ENCODE results near the gene LARGE1. TPM values are rescaled to one million over a fixed set of nuclear protein-coding genes. Genes with fewer than 3 reads are reported as not detected.

The LARGE1 gene
- total RNA-seq, 1 donor from 2014 or later: 29.5 TPM

DNA sequence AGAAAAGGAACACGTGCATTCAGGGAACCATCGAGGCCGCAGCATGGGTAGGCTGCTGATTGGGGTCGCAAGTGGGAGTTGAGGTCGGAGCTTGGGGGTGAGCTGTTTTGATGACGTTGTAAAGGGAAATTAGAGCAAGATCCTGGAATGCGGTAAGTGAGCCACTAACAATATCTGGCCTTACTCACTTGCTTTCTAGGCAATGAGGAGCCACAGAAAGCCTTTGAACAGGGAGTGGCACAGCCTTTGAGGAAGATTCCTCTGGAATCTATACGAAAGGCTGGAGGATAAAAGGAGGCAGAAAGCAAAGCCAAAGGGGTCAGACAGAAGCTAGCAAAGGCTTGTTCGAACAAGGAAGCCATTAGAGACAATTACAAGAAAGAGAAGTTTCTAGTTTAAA is 197.5 kb downstream of the LARGE1 start:
- Histone ChIP-seq H3K4me1 (peaks cover 22% of the 10 kb centered on the region), H3K27me3 (no peaks in the 10 kb centered on the region), H3K27ac (no peak overlapping the region), H3K36me3 (no peaks in the 10 kb centered on the region), H3K4me3 (no peak overlapping the region), H3K9me3 (no peaks in the 10 kb centered on the region)
- no peak for DNase-seq (ENCODE audit: extremely low spot score in 2 of 2)
- intact Hi-C loops (cut with DNase I): no loop called here
- TF ChIP-seq POLR2AphosphoS5 (IDR thresholded peaks at IDR 0.05; ENCODE audit: insufficient read depth in 1 of 2, low read depth in 1 of 2) (no peak), POLR2A (IDR thresholded peaks at IDR 0.05) (no peak)
- TF ChIP-seq, protein P1, sequence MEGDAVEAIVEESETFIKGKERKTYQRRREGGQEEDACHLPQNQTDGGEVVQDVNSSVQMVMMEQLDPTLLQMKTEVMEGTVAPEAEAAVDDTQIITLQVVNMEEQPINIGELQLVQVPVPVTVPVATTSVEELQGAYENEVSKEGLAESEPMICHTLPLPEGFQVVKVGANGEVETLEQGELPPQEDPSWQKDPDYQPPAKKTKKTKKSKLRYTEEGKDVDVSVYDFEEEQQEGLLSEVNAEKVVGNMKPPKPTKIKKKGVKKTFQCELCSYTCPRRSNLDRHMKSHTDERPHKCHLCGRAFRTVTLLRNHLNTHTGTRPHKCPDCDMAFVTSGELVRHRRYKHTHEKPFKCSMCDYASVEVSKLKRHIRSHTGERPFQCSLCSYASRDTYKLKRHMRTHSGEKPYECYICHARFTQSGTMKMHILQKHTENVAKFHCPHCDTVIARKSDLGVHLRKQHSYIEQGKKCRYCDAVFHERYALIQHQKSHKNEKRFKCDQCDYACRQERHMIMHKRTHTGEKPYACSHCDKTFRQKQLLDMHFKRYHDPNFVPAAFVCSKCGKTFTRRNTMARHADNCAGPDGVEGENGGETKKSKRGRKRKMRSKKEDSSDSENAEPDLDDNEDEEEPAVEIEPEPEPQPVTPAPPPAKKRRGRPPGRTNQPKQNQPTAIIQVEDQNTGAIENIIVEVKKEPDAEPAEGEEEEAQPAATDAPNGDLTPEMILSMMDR (IDR thresholded peaks at IDR 0.05): no peak

DNA sequence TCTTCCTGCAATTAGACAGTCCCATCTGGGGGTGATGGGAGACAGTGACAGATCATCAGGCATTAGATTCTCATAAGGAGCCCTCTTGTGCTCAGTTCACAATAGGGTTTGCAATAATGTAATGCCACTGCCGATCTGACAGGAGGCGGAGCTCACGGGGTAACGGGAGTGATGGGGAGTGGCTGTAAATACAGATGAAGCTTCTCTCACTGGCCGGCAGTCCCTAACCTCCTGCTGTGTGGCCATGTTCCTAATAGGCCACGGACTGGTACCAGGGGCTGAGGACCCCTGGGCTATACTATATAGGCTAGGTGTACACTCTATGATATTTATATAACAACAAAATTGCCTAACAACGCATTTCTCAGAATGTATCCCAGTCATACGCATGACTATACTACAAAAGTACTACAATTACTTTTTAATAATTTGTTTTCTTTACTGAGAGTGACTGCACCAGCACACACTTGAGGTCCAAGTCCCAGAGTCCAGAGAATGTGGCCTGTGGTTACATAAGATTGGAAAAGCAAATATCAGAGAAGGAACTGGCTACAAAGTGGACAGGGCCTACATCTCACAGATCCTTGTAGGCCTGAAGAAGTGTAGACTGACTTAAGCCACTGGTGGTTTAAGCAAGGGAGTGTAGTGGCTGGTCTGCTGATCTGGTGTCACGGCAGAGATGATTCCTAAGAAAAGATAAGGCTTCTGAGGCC is 200.0 kb downstream of the LARGE1 start:
- peaks cover 4% of the 10 kb centered on the region for H3K4me1 ChIP-seq

DNA sequence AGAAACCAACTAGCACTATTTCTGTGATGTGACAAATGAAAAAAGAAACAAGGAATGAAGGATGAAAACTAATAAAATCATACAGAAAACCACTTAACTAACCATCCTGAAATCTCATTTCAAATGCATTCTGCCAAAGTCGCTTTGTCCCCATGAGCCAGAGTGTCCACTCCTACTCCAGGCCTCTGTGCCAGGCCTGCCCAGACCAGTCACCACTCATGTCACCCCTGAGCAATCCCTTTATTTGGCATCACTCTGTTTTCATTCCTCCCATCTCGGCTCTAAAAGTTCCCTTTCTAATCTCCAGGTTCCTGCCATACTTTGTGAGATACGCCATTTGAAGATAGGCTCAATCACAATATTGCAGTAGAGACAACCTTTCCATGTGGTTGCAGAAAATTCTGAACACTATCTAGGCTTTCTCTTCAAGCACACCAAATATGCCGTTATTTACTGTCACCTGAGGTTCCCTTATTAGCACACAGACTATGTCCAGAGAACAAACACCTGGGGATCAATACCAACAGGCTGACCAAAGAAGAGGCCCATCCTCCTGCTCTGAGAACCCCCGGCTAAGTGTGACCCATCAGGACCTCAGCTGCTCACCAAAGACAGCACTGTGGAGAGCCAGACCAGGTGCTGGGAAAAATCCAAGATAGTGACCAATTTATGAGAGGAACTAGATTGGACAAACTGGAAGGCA is 202.4 kb downstream of the LARGE1 start:
- Histone ChIP-seq H3K27me3 (no peaks in the 10 kb centered on the region), H3K4me3 (no peak overlapping the region), H3K9me3 (peaks cover 3% of the 10 kb centered on the region), H3K36me3 (no peaks in the 10 kb centered on the region), H3K27ac (no peak overlapping the region), H3K4me1 (peaks cover 1% of the 10 kb centered on the region)
- DNase-seq (ENCODE audit: extremely low spot score in 2 of 2): no peak
- TF ChIP-seq, protein P1 (IDR thresholded peaks at IDR 0.05): no peak
- no peak for TF ChIP-seq POLR2AphosphoS5 (IDR thresholded peaks at IDR 0.05; ENCODE audit: insufficient read depth in 1 of 2, low read depth in 1 of 2)
- no peak for TF ChIP-seq POLR2A (IDR thresholded peaks at IDR 0.05)
- intact Hi-C loops (cut with DNase I): no loop called here

More for the DNA sequence above, 200.0 kb downstream of the LARGE1 start:
- Histone ChIP-seq H3K9me3 (no peaks in the 10 kb centered on the region), H3K36me3 (no peaks in the 10 kb centered on the region), H3K27ac (no peak overlapping the region), H3K27me3 (no peaks in the 10 kb centered on the region), H3K4me3 (no peak overlapping the region)
- no peak for DNase-seq (ENCODE audit: extremely low spot score in 2 of 2)
- TF ChIP-seq, protein P1 (IDR thresholded peaks at IDR 0.05): no peak
- TF ChIP-seq POLR2AphosphoS5 (IDR thresholded peaks at IDR 0.05; ENCODE audit: insufficient read depth in 1 of 2, low read depth in 1 of 2): no peak
- TF ChIP-seq POLR2A (IDR thresholded peaks at IDR 0.05): no peak
- intact Hi-C loops (cut with DNase I): no loop called here

DNA sequence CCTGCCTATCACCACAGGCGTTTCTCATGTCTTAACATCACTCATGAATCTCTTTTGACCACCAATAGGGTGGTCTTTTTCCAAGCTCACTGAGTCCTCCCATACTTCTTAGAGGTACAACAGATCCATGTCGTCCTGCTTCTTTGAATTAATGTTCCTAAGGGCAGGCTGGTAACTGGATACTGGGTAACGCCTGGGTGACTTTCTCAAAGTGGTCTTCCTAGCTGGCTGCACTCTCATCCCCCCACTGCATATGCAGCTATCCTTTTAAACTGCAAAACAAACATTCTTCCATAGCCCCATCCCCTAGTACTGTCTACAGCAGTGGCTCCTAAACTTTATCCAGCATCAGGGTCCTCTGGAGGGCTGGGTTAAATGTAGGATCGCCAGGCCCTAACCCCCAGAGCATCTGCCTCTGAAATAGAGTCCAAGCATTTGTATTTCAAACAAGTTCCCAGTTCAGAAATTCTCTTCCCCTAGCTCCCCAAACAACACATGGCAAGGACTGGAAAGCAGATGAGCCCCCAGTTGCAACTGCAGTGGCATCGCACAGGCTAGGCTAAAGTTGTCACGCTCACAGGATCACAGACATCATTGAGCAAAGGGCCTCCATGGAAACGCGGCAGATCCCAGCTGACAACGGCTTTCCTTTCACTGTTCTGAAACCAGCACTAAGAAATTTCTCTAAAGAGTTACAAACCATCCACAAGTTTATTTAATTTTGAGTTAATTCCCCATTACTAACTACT is 204.9 kb downstream of the LARGE1 start:
- Histone ChIP-seq H3K27ac (no peak overlapping the region), H3K9me3 (peaks cover 3% of the 10 kb centered on the region), H3K27me3 (no peaks in the 10 kb centered on the region), H3K4me3 (no peak overlapping the region), H3K4me1 (no peaks in the 10 kb centered on the region), H3K36me3 (no peaks in the 10 kb centered on the region)
- DNase-seq (ENCODE audit: extremely low spot score in 2 of 2): no peak
- intact Hi-C loops (cut with DNase I): no loop called here
- TF ChIP-seq POLR2A (IDR thresholded peaks at IDR 0.05) (no peak), POLR2AphosphoS5 (IDR thresholded peaks at IDR 0.05; ENCODE audit: insufficient read depth in 1 of 2, low read depth in 1 of 2) (no peak)
- TF ChIP-seq, protein P1 (IDR thresholded peaks at IDR 0.05): no peak
